Endodermal cell (in vitro differentiated cells): Measurements from ENCODE around the gene PTPRN2. TPM values are rescaled to one million over a fixed set of nuclear protein-coding genes. Genes with fewer than 3 reads are reported as not detected.
"Not testable (repeated sequence)": the region's sequence is repeated elsewhere in the genome, so short reads cannot be mapped to it uniquely, and the experiment has no call there.

ENCODE experiments used
- DNase-seq: peaks from one replicate; pipeline ENCODE4 v3.0.0-alpha.2; 2017
- H3K27ac ChIP-seq: 2 replicates; pipeline ENCODE4 v1.5.1; 2013; ENCODE audit warnings: mild to moderate bottlenecking, low read depth, low read length, moderate library complexity
- H3K27me3 ChIP-seq: 2 replicates; pipeline ENCODE4 v1.6.1; 2013; ENCODE audit warnings: mild to moderate bottlenecking, low read length, moderate library complexity; ENCODE audit not compliant: insufficient read depth, control insufficient read depth, poor library complexity, severe bottlenecking
- H3K36me3 ChIP-seq: 2 replicates; pipeline ENCODE4 v1.7.0; 2013; ENCODE audit warnings: mild to moderate bottlenecking, low read length, moderate library complexity; ENCODE audit not compliant: control insufficient read depth, insufficient read depth
- H3K4me1 ChIP-seq: one replicate; pipeline ENCODE4 v1.7.0; 2013; ENCODE audit warnings: low read length; ENCODE audit not compliant: control insufficient read depth, insufficient read depth
- H3K4me3 ChIP-seq: 2 replicates; pipeline ENCODE4 v1.5.1; 2013; ENCODE audit warnings: mild to moderate bottlenecking, low read length, moderate library complexity
- H3K9ac ChIP-seq: 2 replicates; pipeline ENCODE4 v1.6.1; 2013; ENCODE audit warnings: mild to moderate bottlenecking, low read length, moderate library complexity; ENCODE audit not compliant: poor library complexity, severe bottlenecking; ENCODE audit errors: extremely low read depth
- H3K9me3 ChIP-seq: 2 replicates; pipeline ENCODE4 v1.6.1; 2013; ENCODE audit warnings: mild to moderate bottlenecking, low read length, moderate library complexity; ENCODE audit not compliant: control insufficient read depth
- H3K27ac Mint-ChIP-seq: 2 replicates; pipeline ENCODE4 v1.8.0; 2020; ENCODE audit warnings: mixed read lengths
- H3K27me3 Mint-ChIP-seq: 2 replicates; pipeline ENCODE4 v1.8.0; 2021; ENCODE audit warnings: mild to moderate bottlenecking, mixed read lengths; ENCODE audit not compliant: insufficient read depth
- H3K36me3 Mint-ChIP-seq: 2 replicates; pipeline ENCODE4 v1.8.0; 2020; ENCODE audit warnings: low read depth, mixed read lengths
- H3K4me1 Mint-ChIP-seq: 2 replicates; pipeline ENCODE4 v1.8.0; 2020; ENCODE audit warnings: mixed read lengths
- H3K4me3 Mint-ChIP-seq: 2 replicates; pipeline ENCODE4 v1.8.0; 2020; ENCODE audit warnings: mild to moderate bottlenecking, moderate library complexity, mixed read lengths
- H3K9me3 Mint-ChIP-seq: 2 replicates; pipeline ENCODE4 v1.8.0; 2020; ENCODE audit warnings: mild to moderate bottlenecking, mixed read lengths
- WGBS, 2 experiments: methylation state at CpG; one replicate each; pipeline versions ENCODE4 v1.1.5 to v1.1.7; 2013; ENCODE audit warnings: missing lambda C conversion rate in 2 of 2, mixed read lengths in 1 of 2; ENCODE audit not compliant: insufficient coverage in 1 of 2, insufficient read length in 1 of 2; 5-methylcytosine and 5-hydroxymethylcytosine counted together
- total RNA-seq, 2 donors: library from RNA; stranded (reverse); fragmentation: NEBNext Ultra II Directional in 1 of 2; extraction: Animal tissue kit (Norgen Biotek cat#: 25700) in 1 of 2; gene quantifications; 2 replicates in 1 of 2; 3 replicates in 1 of 2; pipeline ENCODE4 v1.2.1, GENCODE V29; 2021
- TF ChIP-seq, protein P1 (sequence below): fragments of 200-600 bp; sonication (generic); conservative IDR thresholded peaks from 2 replicates; pipeline ENCODE4 v1.5.0; 2021; ENCODE audit warnings: antibody characterized with exemption, mild to moderate bottlenecking

PTPRN2 gene
- total RNA-seq, 2 donors from 2014 or later, result 0.69 to 1.2 TPM

DNA sequence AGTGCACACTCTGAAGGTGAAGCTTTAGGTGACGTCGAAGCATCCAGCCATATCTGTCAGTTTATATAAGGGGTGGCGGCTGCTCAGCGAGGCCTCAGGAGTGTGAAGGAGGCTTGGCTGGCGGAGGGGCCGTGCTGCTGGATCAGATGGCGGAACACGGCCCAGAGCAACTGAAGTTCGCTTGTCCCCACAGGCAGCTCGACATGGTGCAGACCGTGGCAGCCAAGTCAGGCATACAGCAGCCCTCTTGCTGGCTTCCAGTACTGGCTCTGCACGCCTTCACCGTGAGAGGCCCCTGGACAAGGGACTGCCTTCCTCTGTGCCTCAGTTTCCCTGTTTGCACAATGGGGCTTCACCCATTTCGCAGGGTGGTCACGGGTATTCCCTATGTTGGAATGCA lies 807.3 kb downstream of the PTPRN2 start:
- no peaks in the 10 kb centered on the region for H3K4me1 ChIP-seq
- H3K36me3 ChIP-seq, result no peaks in the 10 kb centered on the region
- DNase-seq, result no peak
- H3K27ac Mint-ChIP-seq, result no peak overlapping the region
- H3K4me3 Mint-ChIP-seq, result no peak overlapping the region
- 85 to 87% methylated on average over 13 to 15 of the region's 15 CpGs for WGBS, 2 experiments
- no peaks in the 10 kb centered on the region for H3K4me1 Mint-ChIP-seq
- H3K4me3 ChIP-seq, result no peak overlapping the region
- TF ChIP-seq, protein P1, sequence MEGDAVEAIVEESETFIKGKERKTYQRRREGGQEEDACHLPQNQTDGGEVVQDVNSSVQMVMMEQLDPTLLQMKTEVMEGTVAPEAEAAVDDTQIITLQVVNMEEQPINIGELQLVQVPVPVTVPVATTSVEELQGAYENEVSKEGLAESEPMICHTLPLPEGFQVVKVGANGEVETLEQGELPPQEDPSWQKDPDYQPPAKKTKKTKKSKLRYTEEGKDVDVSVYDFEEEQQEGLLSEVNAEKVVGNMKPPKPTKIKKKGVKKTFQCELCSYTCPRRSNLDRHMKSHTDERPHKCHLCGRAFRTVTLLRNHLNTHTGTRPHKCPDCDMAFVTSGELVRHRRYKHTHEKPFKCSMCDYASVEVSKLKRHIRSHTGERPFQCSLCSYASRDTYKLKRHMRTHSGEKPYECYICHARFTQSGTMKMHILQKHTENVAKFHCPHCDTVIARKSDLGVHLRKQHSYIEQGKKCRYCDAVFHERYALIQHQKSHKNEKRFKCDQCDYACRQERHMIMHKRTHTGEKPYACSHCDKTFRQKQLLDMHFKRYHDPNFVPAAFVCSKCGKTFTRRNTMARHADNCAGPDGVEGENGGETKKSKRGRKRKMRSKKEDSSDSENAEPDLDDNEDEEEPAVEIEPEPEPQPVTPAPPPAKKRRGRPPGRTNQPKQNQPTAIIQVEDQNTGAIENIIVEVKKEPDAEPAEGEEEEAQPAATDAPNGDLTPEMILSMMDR, result no peak
- H3K27me3 Mint-ChIP-seq, result peaks cover 19% of the 10 kb centered on the region
- no peak overlapping the region for H3K9ac ChIP-seq
- H3K27me3 ChIP-seq, result no peaks in the 10 kb centered on the region
- H3K9me3 ChIP-seq, result peaks cover 72% of the 10 kb centered on the region
- H3K9me3 Mint-ChIP-seq, result no peaks in the 10 kb centered on the region
- no peak overlapping the region for H3K27ac ChIP-seq
- H3K36me3 Mint-ChIP-seq, result no peaks in the 10 kb centered on the region

DNA sequence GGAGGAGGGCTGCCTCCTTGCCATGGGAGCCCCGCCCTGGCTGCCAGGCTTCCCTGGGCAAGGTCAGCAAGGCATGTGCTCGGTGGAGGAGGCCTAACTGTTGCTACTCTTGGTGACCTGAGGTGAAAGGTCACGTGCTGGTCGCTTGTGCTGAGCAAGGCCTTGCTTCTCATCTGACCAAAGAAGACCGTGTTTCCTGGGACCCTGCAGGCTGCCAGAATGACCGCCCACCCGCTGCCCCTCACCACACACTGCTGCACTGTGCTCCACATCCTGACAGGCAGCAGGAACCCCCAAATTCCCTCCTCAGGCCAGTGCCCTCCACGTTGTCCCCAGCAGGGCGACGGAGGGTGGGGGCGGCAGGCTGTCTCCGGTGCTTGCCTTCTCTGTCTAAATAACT lies 808.4 kb downstream of the PTPRN2 start:
- Histone ChIP-seq H3K9me3 (peaks cover 81% of the 10 kb centered on the region), H3K36me3 (no peaks in the 10 kb centered on the region), H3K27ac (no peak overlapping the region), H3K4me3 (no peak overlapping the region), H3K9ac (no peak overlapping the region), H3K27me3 (no peaks in the 10 kb centered on the region), H3K4me1 (no peaks in the 10 kb centered on the region)
- Mint-ChIP-seq H3K36me3 (no peaks in the 10 kb centered on the region), H3K27ac (no peak overlapping the region), H3K27me3 (peaks cover 27% of the 10 kb centered on the region), H3K4me1 (no peaks in the 10 kb centered on the region), H3K9me3 (no peaks in the 10 kb centered on the region), H3K4me3 (no peak overlapping the region)
- TF ChIP-seq, protein P1, result no peak
- 54 to 76% methylated on average over 2 to 12 of the region's 12 CpGs for WGBS, 2 experiments
- DNase-seq, result no peak

DNA sequence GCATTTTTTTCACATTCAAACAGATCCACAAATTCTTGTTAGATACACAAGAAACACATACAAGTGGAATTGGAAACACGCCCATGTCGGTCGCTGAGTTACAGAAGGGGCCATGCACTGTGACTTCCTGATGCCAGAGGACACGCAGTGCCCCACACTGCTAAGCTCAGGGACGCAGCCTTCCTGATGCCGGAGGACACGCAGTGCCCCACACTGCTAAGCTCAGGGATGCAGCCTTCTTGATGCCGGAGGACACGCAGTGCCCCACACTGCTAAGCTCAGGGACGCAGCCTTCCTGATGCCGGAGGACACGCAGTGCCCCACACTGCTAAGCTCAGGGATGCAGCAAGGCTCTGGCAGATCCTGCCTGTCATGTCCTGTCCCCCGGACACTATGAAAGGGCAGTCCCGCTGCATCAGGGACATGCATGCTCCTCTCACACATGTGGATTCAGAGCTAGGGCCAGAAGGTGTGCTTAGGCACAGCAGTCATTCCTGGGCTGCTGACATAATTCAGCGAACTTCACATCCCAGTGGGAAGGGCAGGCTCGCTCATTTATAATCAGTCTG lies 810.3 kb downstream of the PTPRN2 start:
- not testable (repeated sequence) for H3K4me1 Mint-ChIP-seq, H3K4me3 ChIP-seq, H3K9me3 Mint-ChIP-seq, H3K4me3 Mint-ChIP-seq, H3K36me3 Mint-ChIP-seq, H3K9ac ChIP-seq, H3K27ac Mint-ChIP-seq, H3K36me3 ChIP-seq, H3K27me3 ChIP-seq, H3K4me1 ChIP-seq, H3K27ac ChIP-seq, DNase-seq
- 84 to 86% methylated on average over 8 to 16 of the region's 16 CpGs for WGBS, 2 experiments
- H3K9me3 ChIP-seq, result peaks cover 67% of the 10 kb centered on the region
- H3K27me3 Mint-ChIP-seq, result peaks cover 30% of the 10 kb centered on the region
